A549 (cell line): ENCODE data around the gene NCAPD3. TPM values are rescaled to one million over a fixed set of nuclear protein-coding genes. Genes with fewer than 3 reads are reported as not detected.

Experiments used
- ATAC-seq, 2 experiments: fragments of 200-7000 bp in 1 of 2; fragments of >200 bp in 1 of 2; cut with Nextera tagmentation in 1 of 2; cut with Tn5 transposase in 1 of 2; 3 replicates each; pipeline versions ENCODE4 v1.8.0 to v1.9.1; 2018 to 2020; ENCODE audit warnings: mild to moderate bottlenecking in 1 of 2, moderate library complexity in 1 of 2
- CTCF ChIA-PET: fragments of 300-600 bp; sonication (Branson Sonifier 250); formaldehyde crosslinking; extraction: SDS; loops from one replicate; lab custom pipeline; 2021; ENCODE audit warnings: antibody characterized with exemption, inconsistent platforms; lab: Yijun Ruan, JAX
- POLR2A ChIA-PET: fragments of 350-600 bp; formaldehyde crosslinking; extraction: SDS; loops from one replicate; lab custom pipeline; 2021; ENCODE audit warnings: antibody characterized with exemption, inconsistent platforms; lab: Yijun Ruan, JAX
- DNase-seq, 2 experiments: peaks; one replicate each; pipeline versions ENCODE4 v3.0.0 to v3.0.0-alpha.2; 2011 to 2016; ENCODE audit warnings: low read depth in 1 of 2, low spot score in 1 of 2
- FAIRE-seq: peaks from 2 replicates; lab custom pipeline; 2011; peaks lifted over from hg19 to GRCh38; lab: Jason Lieb, UNC
- H3K27ac ChIP-seq, 2 experiments: fragments of >200 bp; sonication (Bioruptor Twin); formaldehyde crosslinking; 3 replicates each; pipeline ENCODE4 v1.5.1; 2016 to 2017
- H3K4me1 ChIP-seq: fragments of >200 bp; sonication (Bioruptor Twin); formaldehyde crosslinking; 3 replicates; pipeline ENCODE4 v1.6.1; 2016
- H3K4me2 ChIP-seq: fragments of >200 bp; sonication (Bioruptor Twin); formaldehyde crosslinking; 3 replicates; pipeline ENCODE4 v1.6.1; 2016
- H3K4me3 ChIP-seq: fragments of >200 bp; sonication (Bioruptor Twin); formaldehyde crosslinking; 3 replicates; pipeline ENCODE4 v1.5.1; 2016
- H3K9me3 ChIP-seq: fragments of >200 bp; sonication (Bioruptor Twin); formaldehyde crosslinking; 3 replicates; pipeline ENCODE4 v1.6.1; 2016
- BHLHE40 ChIP-seq: IDR thresholded peaks from 2 replicates; pipeline ENCODE4 v1.6.1; 2012; ENCODE audit warnings: low read depth, low read length, inconsistent platforms
- ELK1 ChIP-seq: fragments of 150-350 bp; IDR thresholded peaks from 2 replicates; pipeline ENCODE4 v1.6.1; 2014; ENCODE audit warnings: low read depth, mild to moderate bottlenecking, low read length
- FOSL2 ChIP-seq, 2 experiments: fragments of 450-650 bp in 1 of 2; fragments of >200 bp in 1 of 2; sonication (Bioruptor Twin) in 1 of 2; formaldehyde crosslinking; IDR thresholded peaks; 2 replicates each; pipeline versions ENCODE4 v1.5.0 to v1.6.1; 2016 to 2020; ENCODE audit warnings: mild to moderate bottlenecking in 1 of 2, moderate library complexity in 1 of 2
- GATA3 ChIP-seq: IDR thresholded peaks from 2 replicates; pipeline ENCODE4 v1.6.1; 2012; ENCODE audit warnings: borderline replicate concordance
- HMGXB4 ChIP-seq: fragments of 250-450 bp; sonication (Bioruptor Pico); IDR thresholded peaks from 2 replicates; pipeline ENCODE4 v1.5.0; 2021; ENCODE audit warnings: mild to moderate bottlenecking, moderate library complexity, borderline replicate concordance
- JUN ChIP-seq, 2 experiments: fragments of >200 bp; sonication (Bioruptor Twin); formaldehyde crosslinking; IDR thresholded peaks; 2 replicates in 1 of 2; 3 replicates in 1 of 2; pipeline ENCODE4 v1.6.1; 2016 to 2017
- KDM1A ChIP-seq: fragments of 200-600 bp; sonication (generic); IDR thresholded peaks from 2 replicates; pipeline ENCODE4 v1.6.1; 2016; ENCODE audit warnings: low read depth, mild to moderate bottlenecking
- MAX ChIP-seq: IDR thresholded peaks from 2 replicates; pipeline ENCODE4 v1.6.1; 2012
- MAZ ChIP-seq: fragments of 150-350 bp; IDR thresholded peaks from 2 replicates; pipeline ENCODE4 v1.6.1; 2014; ENCODE audit warnings: antibody characterized with exemption, low read depth, low read length, borderline replicate concordance
- MYC ChIP-seq: IDR thresholded peaks from 2 replicates; pipeline ENCODE4 v1.6.1; 2012; ENCODE audit warnings: mild to moderate bottlenecking, inconsistent platforms, low read length, improper control_type of control experiment, borderline replicate concordance
- NR3C1 ChIP-seq: fragments of >200 bp; sonication (Bioruptor Twin); formaldehyde crosslinking; IDR thresholded peaks from 3 replicates; pipeline ENCODE4 v1.6.1; 2017
- PHF8 ChIP-seq: fragments of 200-600 bp; sonication (generic); IDR thresholded peaks from 2 replicates; pipeline ENCODE4 v1.6.1; 2016; ENCODE audit warnings: low read depth, mild to moderate bottlenecking, antibody characterized with exemption, moderate library complexity, borderline replicate concordance
- POLR2A ChIP-seq: IDR thresholded peaks from 2 replicates; pipeline ENCODE4 v1.6.1; 2012; ENCODE audit warnings: mild to moderate bottlenecking, low read length
- POLR2AphosphoS2 ChIP-seq: conservative IDR thresholded peaks from 2 replicates; pipeline ENCODE4 v1.6.1; 2012; ENCODE audit warnings: low read length, improper control_type of control experiment, inconsistent platforms
- RCOR1 ChIP-seq: fragments of 150-350 bp; IDR thresholded peaks from 2 replicates; pipeline ENCODE4 v1.6.1; 2014; ENCODE audit warnings: antibody characterized with exemption, low read length, low read depth
- REST ChIP-seq: fragments of 200-600 bp; sonication (generic); IDR thresholded peaks from 2 replicates; pipeline ENCODE4 v1.6.1; 2016; ENCODE audit warnings: antibody characterized with exemption, mild to moderate bottlenecking, moderate library complexity
- SMC3 ChIP-seq: fragments of >200 bp; sonication (Bioruptor Twin); formaldehyde crosslinking; IDR thresholded peaks from 3 replicates; pipeline ENCODE4 v1.6.1; 2018; ENCODE audit warnings: inconsistent platforms
- SREBF2 ChIP-seq: fragments of 450-650 bp; IDR thresholded peaks from 2 replicates; pipeline ENCODE4 v1.6.1; 2014; ENCODE audit warnings: mild to moderate bottlenecking, moderate library complexity
- ZC3H11A ChIP-seq: fragments of 450-650 bp; IDR thresholded peaks from 2 replicates; pipeline ENCODE4 v1.6.1; 2014; ENCODE audit warnings: antibody characterized with exemption, mild to moderate bottlenecking
- ZFP36 ChIP-seq: fragments of 450-650 bp; IDR thresholded peaks from 2 replicates; pipeline ENCODE4 v1.6.1; 2014; ENCODE audit warnings: borderline replicate concordance; ENCODE audit not compliant: partially characterized antibody
- ZNF302 ChIP-seq: fragments of 250-450 bp; sonication (Bioruptor Pico); IDR thresholded peaks from 2 replicates; pipeline ENCODE4 v1.9.0; 2021; ENCODE audit warnings: inconsistent platforms, mild to moderate bottlenecking, moderate library complexity
- WGBS: methylation state at CpG from one replicate; pipeline ENCODE4 v1.1.6; 2017; ENCODE audit errors: missing lambda C conversion rate; 5-methylcytosine and 5-hydroxymethylcytosine counted together
- polyA plus RNA-seq, 4 experiments: library from polyadenylated mRNA; depleted of rRNA in 3 of 4; stranded (reverse); fragments of >200 nt; fragmentation: RNase III in 1 of 4; extraction: RNeasy Plus Mini Kit Qiagen cat#74134 plus additional on column Dnase treatment in 1 of 4; gene quantifications; 2 replicates in 3 of 4; 3 replicates in 1 of 4; pipeline ENCODE4 v1.2.3, GENCODE V29; 2011 to 2017

The NCAPD3 gene
- polyA plus RNA-seq, 2 of the 4 experiments (the other 2 are of a cell fraction): 26.6 to 36.0 TPM

- POLR2A ChIA-PET: interaction anchor here (0.5 to 1.2 kb wide), 2 partner anchors 29 to 133 kb away, joined by 6 to 19 read pairs; partner anchors contain the start of genes NCAPD3 and VPS26B
- TF ChIP-seq ZNF302: no peak
- no peak for TF ChIP-seq GATA3
- no peak for TF ChIP-seq ZFP36
- TF ChIP-seq JUN (IDR thresholded peaks at IDR 0.05): peak; percentile 27 to 33; a peak in 2 of 5 replicates
- no peak for TF ChIP-seq MAZ
- TF ChIP-seq RCOR1: no peak
- no peak for TF ChIP-seq SMC3
- TF ChIP-seq POLR2A: peak; percentile 78
- TF ChIP-seq FOSL2 (IDR thresholded peaks at IDR 0.05): no peak
- no peak for TF ChIP-seq FOSL2 (CRISPR knock-in tag; IDR thresholded peaks at IDR 0.05)
- TF ChIP-seq POLR2AphosphoS2: no peak
- TF ChIP-seq BHLHE40: no peak
- TF ChIP-seq, all 56 proteins: peak for 2
- no peak for FAIRE-seq
- CTCF ChIA-PET: interaction anchor here (0.7 to 2.5 kb wide), 3 partner anchors 9 to 326 kb away, joined by 3 to 12 read pairs (median 3); no protein-coding TSS in a partner anchor
- Histone ChIP-seq H3K4me1 (peaks cover 13% of the 10 kb centered on the region), H3K27ac (peak within 1 kb of the TSS; percentile 78 to 89), H3K4me2 (peak within 1 kb of the TSS; percentile 94), H3K9me3 (no peaks in the 10 kb centered on the region), H3K4me3 (peak within 1 kb of the TSS; percentile 55)
- WGBS: no CpG with 5 or more reads among the region's 70 CpGs
- ATAC-seq: peak; percentile 99 to 100
- peak; percentile 86 to 90 for DNase-seq
Observed at GRCh38 chr11:134253188-134253993, 29.6 kb upstream of the NCAPD3 start, which contains the start of the genes ACAD8 and THYN1. Gene ACAD8, plus strand, starts transcription at chr11:134253568. Its CDS starts 33 bp downstream, at chr11:134253601. Gene THYN1, minus strand, starts transcription at chr11:134253352. Its CDS starts 470 bp downstream, at chr11:134252882.

- FAIRE-seq (no peak), DNase-seq (peak in 1 of 2 experiments; percentile 4), ATAC-seq (peak; percentile 55 to 63)
- Histone ChIP-seq H3K9me3 (no peaks in the 10 kb centered on the region), H3K4me2 (peak overlapping the region; percentile 78), H3K4me3 (peak overlapping the region; percentile 55), H3K27ac (peak overlapping the region; percentile 59 to 89), H3K4me1 (peaks cover 13% of the 10 kb centered on the region)
- ChIA-PET POLR2A (interaction anchor here (1.2 to 1.3 kb wide), 2 partner anchors 28 kb away, joined by 3 to 19 read pairs; partner anchors contain the start of genes NCAPD3 and VPS26B), CTCF (interaction anchor here (0.8 to 1.0 kb wide), 2 partner anchors 10 to 325 kb away, joined by 3 read pairs; no protein-coding TSS in a partner anchor)
- no peak for TF ChIP-seq MAX
- TF ChIP-seq HMGXB4 (CRISPR knock-in tag): no peak
- TF ChIP-seq NR3C1: no peak
- TF ChIP-seq ZC3H11A: no peak
- TF ChIP-seq ELK1: no peak
- no peak for TF ChIP-seq REST
- TF ChIP-seq KDM1A: no peak
- no peak for TF ChIP-seq PHF8
- TF ChIP-seq SREBF2: no peak
- no peak for TF ChIP-seq MYC
- TF ChIP-seq FOSL2 (IDR thresholded peaks at IDR 0.05): no peak
- TF ChIP-seq FOSL2 (CRISPR knock-in tag; IDR thresholded peaks at IDR 0.05): no peak
- 25% methylated on average over 27 of the region's 27 CpGs for WGBS
Observed at GRCh38 chr11:134252346-134253187, 28.8 kb upstream of the NCAPD3 start.
